Smooth muscle cell (in vitro differentiated cells): ENCODE measurements around the gene ST7. TPM values are rescaled to one million over a fixed set of nuclear protein-coding genes. Genes with fewer than 3 reads are reported as not detected.
A peak's percentile ranks its signal among the peaks of the same experiment; 100 is the strongest.

Experiments
- DNase-seq: peaks from one replicate; lab custom pipeline; 2025; ENCODE audit not compliant: unreplicated experiment; lab: John Stamatoyannopoulos, UW
- H2AFZ ChIP-seq: fragments of 200-600 bp; sonication (generic); 2 replicates; pipeline ENCODE4 v1.6.0; 2016; ENCODE audit warnings: antibody characterized with exemption, low read depth, mild to moderate bottlenecking
- H3F3A ChIP-seq: fragments of 200-600 bp; sonication (generic); 2 replicates; pipeline ENCODE4 v1.6.0; 2017; ENCODE audit warnings: antibody characterized with exemption, low read depth
- H3K27ac ChIP-seq: fragments of 200-600 bp; sonication (generic); 2 replicates; pipeline ENCODE4 v1.5.1; 2016; ENCODE audit warnings: low read depth, mild to moderate bottlenecking
- H3K27me3 ChIP-seq: fragments of 200-600 bp; sonication (generic); 2 replicates; pipeline ENCODE4 v1.6.1; 2016; ENCODE audit warnings: low read depth, mild to moderate bottlenecking
- H3K36me3 ChIP-seq: fragments of 200-600 bp; sonication (generic); 2 replicates; pipeline ENCODE4 v1.5.1; 2016; ENCODE audit warnings: low read depth
- H3K4me1 ChIP-seq: fragments of 200-600 bp; sonication (generic); 2 replicates; pipeline ENCODE4 v1.5.1; 2016; ENCODE audit warnings: low read depth
- H3K4me2 ChIP-seq: fragments of 200-600 bp; sonication (generic); 2 replicates; pipeline ENCODE4 v1.6.0; 2016; ENCODE audit warnings: mild to moderate bottlenecking
- H3K4me3 ChIP-seq: fragments of 200-600 bp; sonication (generic); 2 replicates; pipeline ENCODE4 v1.5.1; 2016; ENCODE audit warnings: mild to moderate bottlenecking
- H3K79me2 ChIP-seq: fragments of 200-600 bp; sonication (generic); 2 replicates; pipeline ENCODE4 v1.6.0; 2016; ENCODE audit warnings: low read depth, mild to moderate bottlenecking
- H3K9ac ChIP-seq: fragments of 200-600 bp; sonication (generic); 2 replicates; pipeline ENCODE4 v1.6.0; 2016; ENCODE audit warnings: low read depth
- H3K9me3 ChIP-seq: fragments of 200-600 bp; sonication (generic); replicated peaks from 2 replicates; pipeline ENCODE4 v1.5.1; 2016; ENCODE audit warnings: low read depth
- H4K20me1 ChIP-seq: fragments of 200-600 bp; sonication (generic); 2 replicates; pipeline ENCODE4 v1.6.0; 2016; ENCODE audit warnings: low read depth
- WGBS: methylation state at CpG from one replicate; pipeline ENCODE4 v1.1.7; 2016; ENCODE audit warnings: low lambda C conversion rate; 5-methylcytosine and 5-hydroxymethylcytosine counted together
- polyA plus RNA-seq: library from polyadenylated mRNA; unstranded; fragments of >200 nt; fragmentation: Nextera tagmentation; extraction: Ambion mirVana; gene quantifications from 2 replicates; pipeline ENCODE4 v1.2.1, GENCODE V29; 2016
- total RNA-seq: library from RNA; depleted of rRNA; stranded (reverse); fragments of >200 nt; gene quantifications from 2 replicates; pipeline ENCODE4 v1.2.3, GENCODE V29; 2014
- TF ChIP-seq, protein P1 (sequence below): fragments of 200-600 bp; sonication (generic); IDR thresholded peaks from 2 replicates; pipeline ENCODE4 v1.5.1; 2017; ENCODE audit warnings: borderline replicate concordance, mild to moderate bottlenecking, antibody characterized with exemption; ENCODE audit not compliant: insufficient read depth, poor library complexity, severe bottlenecking

The ST7 gene
- total and polyA plus RNA-seq, 2 experiments from 2014 or later, result 23.2 to 26.1 TPM

DNA sequence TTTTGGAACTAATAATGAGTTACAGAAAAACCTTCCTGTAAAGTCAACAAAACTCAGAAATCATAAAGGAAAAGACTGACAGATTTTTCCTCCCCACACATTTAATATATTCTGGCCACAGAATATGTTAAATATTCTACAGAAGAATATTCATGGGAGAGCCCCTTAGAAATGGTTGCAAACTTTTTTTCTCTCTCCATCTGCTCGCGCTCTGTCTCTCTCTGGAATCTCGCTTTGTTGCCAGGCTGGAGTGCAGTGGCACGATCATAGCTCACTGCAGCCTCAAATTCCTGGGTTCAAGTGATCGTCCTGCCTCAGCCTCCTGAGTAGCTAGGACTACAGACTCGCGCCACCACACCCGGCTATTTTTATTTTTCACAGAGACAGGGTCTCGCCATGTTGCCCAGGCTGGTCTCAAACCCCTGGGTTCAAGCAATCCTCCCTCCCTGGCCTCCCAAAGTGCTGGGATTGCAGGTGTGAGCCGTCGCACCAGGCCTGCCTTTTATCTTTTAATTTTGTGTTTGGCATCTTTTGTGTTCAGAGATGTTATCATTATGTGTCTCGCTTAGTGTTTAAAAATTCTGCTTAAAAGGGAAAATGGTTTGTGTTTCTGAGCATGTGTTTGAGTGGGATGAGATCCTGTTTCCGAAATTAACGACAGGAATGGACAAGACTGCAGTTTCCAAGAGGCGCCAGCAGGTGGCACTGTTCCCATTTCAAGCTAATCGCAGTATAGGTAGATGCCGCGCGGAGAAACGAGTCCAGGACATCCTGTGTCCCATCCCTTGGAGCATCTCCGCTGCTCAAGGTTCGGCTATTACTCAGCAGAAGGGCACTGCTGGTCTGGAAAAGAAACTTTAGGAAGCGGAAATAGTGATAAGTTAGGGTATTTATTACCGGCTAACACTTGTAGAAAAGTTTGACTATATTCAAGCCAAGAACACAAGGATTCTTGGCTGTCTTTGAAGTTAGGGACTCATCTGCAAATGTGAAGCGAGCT, 23.1 kb upstream of the ST7 start:
- H3K4me3 ChIP-seq, result no peak overlapping the region
- H3K4me2 ChIP-seq, result no peak overlapping the region
- no peaks in the 10 kb centered on the region for H3F3A ChIP-seq
- no peak overlapping the region for H3K9ac ChIP-seq
- no peaks in the 10 kb centered on the region for H3K79me2 ChIP-seq
- H3K27ac ChIP-seq, result no peak overlapping the region
- WGBS, result 36% methylated on average over 25 of the region's 25 CpGs
- peak; percentile 24 for DNase-seq
- H3K36me3 ChIP-seq, result no peaks in the 10 kb centered on the region
- H3K27me3 ChIP-seq, result no peaks in the 10 kb centered on the region
- H4K20me1 ChIP-seq, result no peaks in the 10 kb centered on the region
- H3K4me1 ChIP-seq, result no peaks in the 10 kb centered on the region
- no peaks in the 10 kb centered on the region for H3K9me3 ChIP-seq
- TF ChIP-seq, protein P1, sequence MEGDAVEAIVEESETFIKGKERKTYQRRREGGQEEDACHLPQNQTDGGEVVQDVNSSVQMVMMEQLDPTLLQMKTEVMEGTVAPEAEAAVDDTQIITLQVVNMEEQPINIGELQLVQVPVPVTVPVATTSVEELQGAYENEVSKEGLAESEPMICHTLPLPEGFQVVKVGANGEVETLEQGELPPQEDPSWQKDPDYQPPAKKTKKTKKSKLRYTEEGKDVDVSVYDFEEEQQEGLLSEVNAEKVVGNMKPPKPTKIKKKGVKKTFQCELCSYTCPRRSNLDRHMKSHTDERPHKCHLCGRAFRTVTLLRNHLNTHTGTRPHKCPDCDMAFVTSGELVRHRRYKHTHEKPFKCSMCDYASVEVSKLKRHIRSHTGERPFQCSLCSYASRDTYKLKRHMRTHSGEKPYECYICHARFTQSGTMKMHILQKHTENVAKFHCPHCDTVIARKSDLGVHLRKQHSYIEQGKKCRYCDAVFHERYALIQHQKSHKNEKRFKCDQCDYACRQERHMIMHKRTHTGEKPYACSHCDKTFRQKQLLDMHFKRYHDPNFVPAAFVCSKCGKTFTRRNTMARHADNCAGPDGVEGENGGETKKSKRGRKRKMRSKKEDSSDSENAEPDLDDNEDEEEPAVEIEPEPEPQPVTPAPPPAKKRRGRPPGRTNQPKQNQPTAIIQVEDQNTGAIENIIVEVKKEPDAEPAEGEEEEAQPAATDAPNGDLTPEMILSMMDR, result peak; percentile 91
- H2AFZ ChIP-seq, result no peak overlapping the region

GRCh38 chr7:116932566-116932965, 20.7 kb upstream of the ST7 start:
- Histone ChIP-seq H3K27ac (no peak overlapping the region), H3K79me2 (no peaks in the 10 kb centered on the region), H2AFZ (no peak overlapping the region), H3K4me3 (no peak overlapping the region), H3K9me3 (no peaks in the 10 kb centered on the region), H3K36me3 (no peaks in the 10 kb centered on the region), H3K4me2 (no peak overlapping the region), H3K27me3 (no peaks in the 10 kb centered on the region), H3F3A (no peaks in the 10 kb centered on the region), H3K9ac (no peak overlapping the region), H4K20me1 (no peaks in the 10 kb centered on the region), H3K4me1 (no peaks in the 10 kb centered on the region)
- WGBS, result 92% methylated on average over 7 of the region's 7 CpGs
- TF ChIP-seq, protein P1, result no peak
- no peak for DNase-seq

DNA sequence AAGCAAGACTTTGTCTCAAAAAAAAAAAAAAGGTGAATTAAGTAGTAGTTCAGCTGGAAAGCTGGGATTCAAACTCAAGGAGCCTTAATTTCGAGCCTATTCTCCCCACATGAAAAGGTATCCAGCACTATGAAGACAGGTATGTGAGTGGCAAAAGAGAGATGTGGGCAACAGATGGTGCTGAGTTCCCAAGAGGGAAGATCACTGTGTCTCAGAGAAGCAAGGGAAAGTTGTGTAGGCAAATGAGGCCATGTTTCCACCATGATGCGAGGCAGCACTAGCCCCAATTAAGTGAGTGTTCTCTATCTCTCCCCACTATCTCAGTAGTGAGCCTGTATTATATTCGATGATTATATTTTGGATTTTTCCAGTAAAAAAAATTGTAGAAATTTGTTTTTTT, 19.8 kb upstream of the ST7 start:
- H3K4me1 ChIP-seq, result no peaks in the 10 kb centered on the region
- no peak overlapping the region for H3K27ac ChIP-seq
- no peak overlapping the region for H3K4me2 ChIP-seq
- H3K36me3 ChIP-seq, result no peaks in the 10 kb centered on the region
- H3K9me3 ChIP-seq, result no peaks in the 10 kb centered on the region
- no peaks in the 10 kb centered on the region for H4K20me1 ChIP-seq
- H3K9ac ChIP-seq, result no peak overlapping the region
- no peaks in the 10 kb centered on the region for H3F3A ChIP-seq
- no peak for DNase-seq
- H3K79me2 ChIP-seq, result no peaks in the 10 kb centered on the region
- 95% methylated on average over 3 of the region's 3 CpGs for WGBS
- TF ChIP-seq, protein P1, result no peak
- H2AFZ ChIP-seq, result no peak overlapping the region
- H3K27me3 ChIP-seq, result no peaks in the 10 kb centered on the region
- H3K4me3 ChIP-seq, result no peak overlapping the region
